Activated T-helper 9 cell treated with anti-CD3 and anti-CD28 coated beads, Interleukin-2, amount 50 U/mL, for 16 hours (primary cell): ENCODE measurements around the gene ADAMTS5.

Source experiments
- DNase-seq: peaks from one replicate; pipeline ENCODE4 v3.0.0-alpha.2; 2020; ENCODE audit warnings: low read depth

ADAMTS5 gene

GRCh38 chr21:26887251-26887650 lies 79.6 kb downstream of the ADAMTS5 start:
- no peak for DNase-seq

GRCh38 chr21:26884436-26884835 lies 82.5 kb downstream of the ADAMTS5 start:
- DNase-seq, result no peak

GRCh38 chr21:26883768-26884167 lies 83.1 kb downstream of the ADAMTS5 start:
- DNase-seq, result no peak

- no peak for DNase-seq
These were observed 85.2 kb downstream of the ADAMTS5 start for GRCh38 chr21:26881504-26882228.

GRCh38 chr21:26877018-26877417 lies 89.9 kb downstream of the ADAMTS5 start:
- no peak for DNase-seq

GRCh38 chr21:26874347-26874746 lies 92.5 kb downstream of the ADAMTS5 start:
- no peak for DNase-seq
